ENCODE measurements around the gene VIM.

GRCh38 chr10:17215782-17216122 lies 12.3 kb upstream of the VIM start:
- no peak for TF ChIP-seq GATA2 (IDR thresholded peaks at IDR 0.05; ENCODE audit: low read depth, low read length)
- no peak for TF ChIP-seq GATA3 (IDR thresholded peaks at IDR 0.05; ENCODE audit: low read depth, low read length)
